SKM-1 (cell line): Measurements from ENCODE around the gene COX19.

ENCODE experiments used
- DNase-seq: peaks from one replicate; lab custom pipeline; 2025; ENCODE audit not compliant: unreplicated experiment; lab: John Stamatoyannopoulos, UW

COX19 gene

GRCh38 chr7:992709-993607, 17.6 kb upstream of the COX19 start:
- DNase-seq, result peak; percentile 97

- no peak for DNase-seq
Observed at GRCh38 chr7:991729-992656, 16.6 kb upstream of the COX19 start.

GRCh38 chr7:990933-991728, 15.8 kb upstream of the COX19 start:
- no peak for DNase-seq

- DNase-seq, result no peak
Observed at GRCh38 chr7:990352-990932, 15.1 kb upstream of the COX19 start.

DNA sequence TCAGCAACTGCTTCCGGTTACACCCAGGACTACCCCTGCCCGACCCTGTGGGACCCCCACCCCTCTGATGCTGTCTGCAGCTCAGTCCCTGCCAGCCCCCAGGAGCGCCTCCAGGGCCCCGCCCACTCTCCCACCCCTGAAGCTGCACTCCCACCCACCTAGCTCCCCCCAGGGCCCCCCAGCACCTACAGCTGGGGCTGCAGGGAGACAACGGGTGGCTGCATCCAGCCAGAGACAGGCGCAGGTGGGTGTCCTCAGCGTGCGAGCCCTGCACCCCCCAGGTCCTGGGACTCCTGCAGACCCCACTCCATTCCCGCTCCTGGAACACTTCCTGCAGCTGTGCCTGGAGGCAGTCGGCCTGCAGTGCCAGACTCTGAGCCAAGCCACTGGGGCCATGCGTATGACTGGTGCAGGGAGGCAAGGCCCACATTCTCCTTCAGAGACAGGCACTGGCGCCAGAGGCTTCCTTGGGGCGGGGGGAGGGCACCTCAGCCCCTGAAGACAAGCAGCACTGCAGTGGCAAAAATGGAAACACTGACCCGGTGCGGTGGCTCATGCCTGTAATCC, 13.7 kb upstream of the COX19 start:
- DNase-seq, result no peak

DNA sequence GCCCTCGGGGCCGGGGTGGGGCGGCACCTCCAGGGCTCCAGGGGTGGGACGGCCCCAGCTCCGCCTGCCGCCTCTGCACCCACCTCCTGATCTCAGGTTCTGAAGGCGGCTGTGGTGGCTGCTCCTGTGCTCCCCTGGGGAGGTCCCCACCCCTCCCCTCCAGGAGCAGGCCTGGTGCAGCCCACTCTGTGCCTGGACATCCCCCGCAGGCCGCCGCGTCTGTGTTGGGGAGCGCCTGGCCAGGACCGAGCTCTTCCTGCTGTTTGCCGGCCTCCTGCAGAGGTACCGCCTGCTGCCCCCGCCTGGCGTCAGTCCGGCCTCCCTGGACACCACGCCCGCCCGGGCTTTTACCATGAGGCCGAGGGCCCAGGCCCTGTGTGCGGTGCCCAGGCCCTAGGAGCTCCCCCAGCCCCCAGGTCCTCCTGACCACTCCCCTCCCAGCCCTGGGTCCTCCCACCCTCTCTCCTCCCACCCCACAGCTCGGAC, 13.1 kb upstream of the COX19 start:
- no peak for DNase-seq

- no peak for DNase-seq
Observed at GRCh38 chr7:987909-988308, 12.6 kb upstream of the COX19 start.

GRCh38 chr7:986766-987751, 11.7 kb upstream of the COX19 start:
- no peak for DNase-seq

GRCh38 chr7:985915-986741, 10.8 kb upstream of the COX19 start:
- no peak for DNase-seq

GRCh38 chr7:985127-985416, 9.7 kb upstream of the COX19 start:
- no peak for DNase-seq

GRCh38 chr7:984361-985126, 9.2 kb upstream of the COX19 start:
- no peak for DNase-seq

DNA sequence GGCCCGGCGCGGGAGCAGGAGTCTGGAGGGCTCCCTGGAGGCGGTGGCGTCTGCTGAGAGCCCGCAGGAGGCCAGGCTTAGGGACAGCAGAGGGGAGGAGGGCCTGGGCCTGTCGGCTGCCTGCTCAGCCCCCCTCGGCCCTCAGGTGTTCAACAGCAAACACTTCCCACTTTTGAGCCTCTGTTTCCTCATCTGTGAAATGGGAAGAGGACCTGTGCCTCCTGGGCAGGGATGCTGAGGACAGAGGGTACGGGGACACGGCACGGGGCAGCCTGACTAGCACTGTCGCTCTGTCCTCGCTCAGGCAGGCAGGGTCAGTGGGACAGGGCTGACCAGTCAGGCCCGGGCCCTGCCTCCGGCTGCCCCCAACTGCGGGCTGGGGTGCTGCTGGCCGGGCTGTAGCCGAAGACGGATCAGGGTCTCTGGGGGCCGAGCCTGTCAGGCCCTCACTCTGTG, 8.3 kb upstream of the COX19 start:
- DNase-seq, result no peak

DNA sequence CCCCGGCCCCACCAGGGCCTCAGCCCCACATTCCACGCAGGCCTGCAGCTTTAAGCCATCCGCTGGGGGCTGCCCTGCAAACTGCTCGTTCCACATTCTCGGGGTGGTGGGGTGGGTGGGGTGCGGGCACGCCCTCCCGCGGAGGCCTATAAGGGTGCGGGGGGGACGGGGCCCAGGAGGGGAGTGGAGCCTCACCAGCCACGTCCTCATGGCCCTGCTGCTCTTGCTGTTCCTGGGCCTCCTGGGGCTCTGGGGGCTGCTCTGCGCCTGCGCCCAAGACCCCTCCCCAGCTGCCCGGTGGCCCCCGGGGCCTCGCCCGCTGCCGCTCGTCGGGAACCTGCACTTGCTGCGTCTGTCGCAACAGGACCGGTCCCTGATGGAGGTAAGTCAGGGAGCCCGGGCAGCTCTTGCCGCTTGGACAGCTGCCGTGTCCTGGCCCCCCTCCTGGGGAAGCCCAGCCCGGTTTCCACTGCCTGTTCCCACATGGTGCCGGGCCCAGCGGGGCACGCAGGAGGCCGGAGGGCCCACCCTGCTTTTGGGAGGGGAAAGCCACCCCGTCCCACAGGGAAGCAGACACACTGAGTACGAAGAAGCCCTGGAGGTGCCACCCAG, 7.8 kb upstream of the COX19 start, which contains the start of gene CYP2W1:
CYP2W1 (plus strand) TSS at position 178 of the 612 bp plus-strand sequence; CDS start at position 209, 31 bp downstream.
- no peak for DNase-seq

DNA sequence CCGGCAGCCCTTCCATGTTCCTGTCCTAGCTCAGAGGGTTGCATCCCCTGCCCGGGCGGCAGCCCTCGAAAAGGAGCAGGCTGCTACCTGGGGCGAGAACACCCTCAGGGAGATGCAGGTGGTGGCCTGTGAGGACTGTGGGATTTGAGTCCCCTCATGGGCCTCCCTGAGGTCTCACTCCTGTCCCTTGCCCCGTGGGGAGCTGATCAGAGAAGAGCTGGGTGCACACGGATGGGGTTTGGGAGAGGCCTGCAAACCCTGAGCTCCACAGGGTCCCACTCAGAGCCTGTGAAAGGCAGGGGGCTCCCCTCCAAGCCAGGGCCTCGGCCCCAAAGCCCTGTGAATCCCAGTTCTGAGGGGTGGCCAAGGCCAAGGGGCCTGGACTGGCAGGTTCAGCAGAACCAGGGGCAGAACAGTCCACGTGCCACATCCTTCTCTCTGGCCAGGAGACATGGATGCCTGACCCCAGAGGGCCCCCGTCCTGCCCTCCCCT, 7.2 kb upstream of the COX19 start:
- DNase-seq, result no peak

GRCh38 chr7:981793-982510, 6.6 kb upstream of the COX19 start:
- DNase-seq, result no peak

DNA sequence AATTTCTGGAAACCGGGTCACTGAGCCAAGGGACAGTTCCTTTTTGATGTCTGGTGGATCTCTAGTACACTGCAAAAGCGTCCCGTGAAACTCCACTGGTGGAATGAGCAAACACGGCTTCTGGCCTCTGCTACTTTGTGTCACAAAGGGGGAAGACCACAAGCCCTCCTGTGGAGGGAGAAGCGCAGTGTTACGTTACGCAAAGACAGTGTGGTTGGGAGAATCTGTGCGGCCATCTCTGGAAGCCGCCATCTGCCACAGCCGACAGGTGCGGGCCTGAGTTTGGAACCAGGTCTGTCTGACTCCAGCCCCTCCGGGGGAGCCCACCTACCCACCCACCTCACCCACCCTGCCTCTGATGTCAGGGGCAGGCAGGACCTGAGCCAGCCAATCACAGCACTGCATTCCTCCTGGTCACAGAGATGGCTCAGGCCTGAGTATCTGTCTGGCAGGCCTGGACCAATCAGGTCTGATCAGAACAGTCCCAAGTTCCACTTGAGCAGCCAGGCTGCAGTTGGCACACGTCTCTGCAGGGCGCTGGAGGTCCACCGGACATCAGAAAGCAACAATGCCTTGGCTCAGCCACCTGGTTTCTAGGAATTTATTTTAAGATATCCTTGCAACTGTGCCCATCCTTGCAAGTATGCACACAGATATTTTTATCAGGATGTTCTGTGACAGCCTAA, 4.7 kb upstream of the COX19 start:
- DNase-seq, result no peak
